NCI-H1417 treated with DMSO at 0.1 percent for 48 hours (cell line): Measurements from ENCODE around the gene UBA1.

ENCODE experiments used
- DNase-seq: peaks from one replicate; lab custom pipeline; 2025; lab: John Stamatoyannopoulos, UW

Gene UBA1

GRCh38 chrX:47212381-47213293, 19.0 kb downstream of the UBA1 start:
- DNase-seq = no peak

- no peak for DNase-seq
Observed at GRCh38 chrX:47214435-47215077, 20.9 kb downstream of the UBA1 start.

GRCh38 chrX:47215291-47215900, 21.8 kb downstream of the UBA1 start:
- DNase-seq = no peak

GRCh38 chrX:47216393-47216925, 22.8 kb downstream of the UBA1 start:
- DNase-seq = no peak

- DNase-seq = no peak
Observed at GRCh38 chrX:47217121-47217851, 23.7 kb downstream of the UBA1 start.

GRCh38 chrX:47217852-47218279, 24.2 kb downstream of the UBA1 start:
- DNase-seq = peak; percentile 99

- peak; percentile 93 for DNase-seq
Observed at GRCh38 chrX:47218280-47218919, 24.8 kb downstream of the UBA1 start, which contains the start of gene CDK16. TSS of gene CDK16 (plus strand) at chrX:47218681. CDS start at chrX:47223558, 4,877 bp downstream.

- no peak for DNase-seq
Observed at GRCh38 chrX:47218920-47219815, 25.5 kb downstream of the UBA1 start.

- no peak for DNase-seq
Observed at GRCh38 chrX:47221756-47222155, 28.1 kb downstream of the UBA1 start.

GRCh38 chrX:47222751-47223350, 29.2 kb downstream of the UBA1 start:
- no peak for DNase-seq

- no peak for DNase-seq
Observed at GRCh38 chrX:47223476-47224250, 30.0 kb downstream of the UBA1 start.

- DNase-seq = no peak
Observed at GRCh38 chrX:47224266-47224895, 30.8 kb downstream of the UBA1 start.

GRCh38 chrX:47224896-47225290, 31.3 kb downstream of the UBA1 start:
- no peak for DNase-seq

- no peak for DNase-seq
Observed at GRCh38 chrX:47226071-47226470, 32.4 kb downstream of the UBA1 start.

- DNase-seq = no peak
Observed at GRCh38 chrX:47226531-47227333, 33.1 kb downstream of the UBA1 start.

GRCh38 chrX:47227334-47227583, 33.6 kb downstream of the UBA1 start:
- DNase-seq = no peak

GRCh38 chrX:47228550-47229270, 35.1 kb downstream of the UBA1 start:
- DNase-seq = no peak
